HEK293 (cell line): ENCODE results near the gene TMEM220.

Experiments
- HOXD13 ChIP-seq: sonication (generic); formaldehyde crosslinking; IDR thresholded peaks from 2 replicates; pipeline ENCODE4 v1.8.0; 2022; ENCODE audit warnings: missing genetic modification reagents, borderline replicate concordance
- MEIS1 ChIP-seq: sonication (generic); formaldehyde crosslinking; IDR thresholded peaks from 2 replicates; pipeline ENCODE4 v1.8.1; 2022; ENCODE audit warnings: missing genetic modification reagents, mild to moderate bottlenecking, borderline replicate concordance
- REPIN1 ChIP-seq: fragments of 450-650 bp; formaldehyde crosslinking; IDR thresholded peaks from 2 replicates; pipeline ENCODE4 v1.5.1; 2017; ENCODE audit warnings: missing biosample characterization, missing genetic modification characterization, low read depth
- ZBTB20 ChIP-seq: fragments of 450-650 bp; formaldehyde crosslinking; IDR thresholded peaks from 2 replicates; pipeline ENCODE4 v1.5.1; 2016; ENCODE audit warnings: missing biosample characterization, missing genetic modification characterization
- ZFP41 ChIP-seq: fragments of 450-650 bp; formaldehyde crosslinking; IDR thresholded peaks from 2 replicates; pipeline ENCODE4 v1.5.1; 2016; ENCODE audit warnings: missing biosample characterization, missing genetic modification characterization, borderline replicate concordance
- ZNF121 ChIP-seq: fragments of 450-650 bp; formaldehyde crosslinking; IDR thresholded peaks from 2 replicates; pipeline ENCODE4 v1.5.1; 2016; ENCODE audit warnings: missing biosample characterization, missing genetic modification characterization
- ZNF138 ChIP-seq: fragments of 450-650 bp; formaldehyde crosslinking; IDR thresholded peaks from 2 replicates; pipeline ENCODE4 v1.5.1; 2016; ENCODE audit warnings: missing biosample characterization, missing genetic modification characterization, borderline replicate concordance
- ZNF24 ChIP-seq: fragments of 450-650 bp; formaldehyde crosslinking; IDR thresholded peaks from 2 replicates; pipeline ENCODE4 v1.5.1; 2016; ENCODE audit warnings: missing biosample characterization, missing genetic modification characterization
- ZNF350 ChIP-seq: fragments of 450-650 bp; formaldehyde crosslinking; IDR thresholded peaks from 2 replicates; pipeline ENCODE4 v1.5.0; 2017; ENCODE audit warnings: missing biosample characterization, mild to moderate bottlenecking, missing genetic modification characterization
- ZNF529 ChIP-seq: fragments of 450-650 bp; formaldehyde crosslinking; IDR thresholded peaks from 2 replicates; pipeline ENCODE4 v1.5.1; 2017; ENCODE audit warnings: missing genetic modification characterization, missing biosample characterization; ENCODE audit not compliant: insufficient replicate concordance
- TF ChIP-seq, protein P1 (sequence below): fragments of 450-650 bp; formaldehyde crosslinking; IDR thresholded peaks from 2 replicates; pipeline ENCODE4 v1.5.1; 2016; ENCODE audit warnings: missing biosample characterization, missing genetic modification characterization
- TF ChIP-seq, protein P2 (sequence below): fragments of 450-650 bp; formaldehyde crosslinking; IDR thresholded peaks from 2 replicates; pipeline ENCODE4 v1.5.0; 2017; ENCODE audit warnings: missing biosample characterization, missing genetic modification characterization, borderline replicate concordance
- TF ChIP-seq, protein P3 (sequence below): fragments of 450-650 bp; formaldehyde crosslinking; IDR thresholded peaks from 2 replicates; pipeline ENCODE4 v1.5.1; 2016; ENCODE audit warnings: missing biosample characterization, missing genetic modification characterization

DNA sequence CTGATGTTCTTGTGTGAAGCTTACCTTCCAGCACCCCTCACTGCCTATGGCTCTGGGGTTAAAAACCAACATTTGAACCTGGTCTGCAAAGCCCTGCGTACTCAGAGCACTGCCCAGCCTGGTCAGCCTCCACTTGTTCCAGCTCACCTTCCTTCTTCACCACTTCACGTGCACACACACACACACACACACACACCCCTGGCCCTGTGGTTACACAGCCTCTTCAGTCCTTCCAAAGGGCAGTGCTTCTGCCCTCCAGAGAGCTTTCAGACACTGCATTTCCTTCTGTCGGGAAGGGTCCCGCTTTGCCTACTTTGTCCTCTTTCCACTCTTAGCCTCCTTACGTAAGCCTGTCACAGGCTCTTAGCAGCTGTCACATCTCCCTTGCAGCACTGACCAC is 9.6 kb upstream of the TMEM220 start:
- no peak for TF ChIP-seq ZNF350 (tag by site-specific recombination)
- TF ChIP-seq, protein P1, sequence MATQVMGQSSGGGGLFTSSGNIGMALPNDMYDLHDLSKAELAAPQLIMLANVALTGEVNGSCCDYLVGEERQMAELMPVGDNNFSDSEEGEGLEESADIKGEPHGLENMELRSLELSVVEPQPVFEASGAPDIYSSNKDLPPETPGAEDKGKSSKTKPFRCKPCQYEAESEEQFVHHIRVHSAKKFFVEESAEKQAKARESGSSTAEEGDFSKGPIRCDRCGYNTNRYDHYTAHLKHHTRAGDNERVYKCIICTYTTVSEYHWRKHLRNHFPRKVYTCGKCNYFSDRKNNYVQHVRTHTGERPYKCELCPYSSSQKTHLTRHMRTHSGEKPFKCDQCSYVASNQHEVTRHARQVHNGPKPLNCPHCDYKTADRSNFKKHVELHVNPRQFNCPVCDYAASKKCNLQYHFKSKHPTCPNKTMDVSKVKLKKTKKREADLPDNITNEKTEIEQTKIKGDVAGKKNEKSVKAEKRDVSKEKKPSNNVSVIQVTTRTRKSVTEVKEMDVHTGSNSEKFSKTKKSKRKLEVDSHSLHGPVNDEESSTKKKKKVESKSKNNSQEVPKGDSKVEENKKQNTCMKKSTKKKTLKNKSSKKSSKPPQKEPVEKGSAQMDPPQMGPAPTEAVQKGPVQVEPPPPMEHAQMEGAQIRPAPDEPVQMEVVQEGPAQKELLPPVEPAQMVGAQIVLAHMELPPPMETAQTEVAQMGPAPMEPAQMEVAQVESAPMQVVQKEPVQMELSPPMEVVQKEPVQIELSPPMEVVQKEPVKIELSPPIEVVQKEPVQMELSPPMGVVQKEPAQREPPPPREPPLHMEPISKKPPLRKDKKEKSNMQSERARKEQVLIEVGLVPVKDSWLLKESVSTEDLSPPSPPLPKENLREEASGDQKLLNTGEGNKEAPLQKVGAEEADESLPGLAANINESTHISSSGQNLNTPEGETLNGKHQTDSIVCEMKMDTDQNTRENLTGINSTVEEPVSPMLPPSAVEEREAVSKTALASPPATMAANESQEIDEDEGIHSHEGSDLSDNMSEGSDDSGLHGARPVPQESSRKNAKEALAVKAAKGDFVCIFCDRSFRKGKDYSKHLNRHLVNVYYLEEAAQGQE (tag by site-specific recombination), result no peak
- TF ChIP-seq REPIN1, result no peak
- TF ChIP-seq, protein P2, sequence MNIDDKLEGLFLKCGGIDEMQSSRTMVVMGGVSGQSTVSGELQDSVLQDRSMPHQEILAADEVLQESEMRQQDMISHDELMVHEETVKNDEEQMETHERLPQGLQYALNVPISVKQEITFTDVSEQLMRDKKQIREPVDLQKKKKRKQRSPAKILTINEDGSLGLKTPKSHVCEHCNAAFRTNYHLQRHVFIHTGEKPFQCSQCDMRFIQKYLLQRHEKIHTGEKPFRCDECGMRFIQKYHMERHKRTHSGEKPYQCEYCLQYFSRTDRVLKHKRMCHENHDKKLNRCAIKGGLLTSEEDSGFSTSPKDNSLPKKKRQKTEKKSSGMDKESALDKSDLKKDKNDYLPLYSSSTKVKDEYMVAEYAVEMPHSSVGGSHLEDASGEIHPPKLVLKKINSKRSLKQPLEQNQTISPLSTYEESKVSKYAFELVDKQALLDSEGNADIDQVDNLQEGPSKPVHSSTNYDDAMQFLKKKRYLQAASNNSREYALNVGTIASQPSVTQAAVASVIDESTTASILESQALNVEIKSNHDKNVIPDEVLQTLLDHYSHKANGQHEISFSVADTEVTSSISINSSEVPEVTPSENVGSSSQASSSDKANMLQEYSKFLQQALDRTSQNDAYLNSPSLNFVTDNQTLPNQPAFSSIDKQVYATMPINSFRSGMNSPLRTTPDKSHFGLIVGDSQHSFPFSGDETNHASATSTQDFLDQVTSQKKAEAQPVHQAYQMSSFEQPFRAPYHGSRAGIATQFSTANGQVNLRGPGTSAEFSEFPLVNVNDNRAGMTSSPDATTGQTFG (tag by site-specific recombination), result no peak
- TF ChIP-seq, protein P3, sequence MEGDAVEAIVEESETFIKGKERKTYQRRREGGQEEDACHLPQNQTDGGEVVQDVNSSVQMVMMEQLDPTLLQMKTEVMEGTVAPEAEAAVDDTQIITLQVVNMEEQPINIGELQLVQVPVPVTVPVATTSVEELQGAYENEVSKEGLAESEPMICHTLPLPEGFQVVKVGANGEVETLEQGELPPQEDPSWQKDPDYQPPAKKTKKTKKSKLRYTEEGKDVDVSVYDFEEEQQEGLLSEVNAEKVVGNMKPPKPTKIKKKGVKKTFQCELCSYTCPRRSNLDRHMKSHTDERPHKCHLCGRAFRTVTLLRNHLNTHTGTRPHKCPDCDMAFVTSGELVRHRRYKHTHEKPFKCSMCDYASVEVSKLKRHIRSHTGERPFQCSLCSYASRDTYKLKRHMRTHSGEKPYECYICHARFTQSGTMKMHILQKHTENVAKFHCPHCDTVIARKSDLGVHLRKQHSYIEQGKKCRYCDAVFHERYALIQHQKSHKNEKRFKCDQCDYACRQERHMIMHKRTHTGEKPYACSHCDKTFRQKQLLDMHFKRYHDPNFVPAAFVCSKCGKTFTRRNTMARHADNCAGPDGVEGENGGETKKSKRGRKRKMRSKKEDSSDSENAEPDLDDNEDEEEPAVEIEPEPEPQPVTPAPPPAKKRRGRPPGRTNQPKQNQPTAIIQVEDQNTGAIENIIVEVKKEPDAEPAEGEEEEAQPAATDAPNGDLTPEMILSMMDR (tag by site-specific recombination), result no peak
- TF ChIP-seq MEIS1 (CRISPR knock-in tag), result no peak
- no peak for TF ChIP-seq ZNF24 (tag by site-specific recombination)
- TF ChIP-seq HOXD13, result no peak
- no peak for TF ChIP-seq ZNF529 (tag by site-specific recombination)
- TF ChIP-seq ZFP41 (tag by site-specific recombination), result no peak
- TF ChIP-seq ZBTB20 (tag by site-specific recombination), result no peak
- no peak for TF ChIP-seq ZNF138
- no peak for TF ChIP-seq ZNF121 (tag by site-specific recombination)
